ENCODE results near the gene SLC7A6.

The SLC7A6 gene

GRCh38 chr16:68310774-68311511 lies 46.6 kb downstream of the SLC7A6 start, which contains the start of the genes PRMT7 and SLC7A6OS:
TSS of gene PRMT7 (plus strand) at chr16:68311019. CDS start at chr16:68315980, 4,961 bp downstream.
TSS of gene SLC7A6OS (minus strand) at chr16:68310946. CDS start at chr16:68310926, 20 bp downstream.
- peak; percentile 91 for DNase-seq

GRCh38 chr16:68313116-68313515 lies 48.8 kb downstream of the SLC7A6 start:
- no peak for DNase-seq

- DNase-seq, result no peak
Measured at GRCh38 chr16:68319185-68319908, 55.0 kb downstream of the SLC7A6 start.

- DNase-seq, result no peak
Measured at GRCh38 chr16:68324336-68324735, 60.0 kb downstream of the SLC7A6 start.

GRCh38 chr16:68324780-68325357 lies 60.5 kb downstream of the SLC7A6 start:
- no peak for DNase-seq

- peak; percentile 75 for DNase-seq
Measured at GRCh38 chr16:68328151-68328859, 64.0 kb downstream of the SLC7A6 start.

- no peak for DNase-seq
Measured at GRCh38 chr16:68328860-68329390, 64.6 kb downstream of the SLC7A6 start.

- DNase-seq, result no peak
Measured at GRCh38 chr16:68331879-68332410, 67.6 kb downstream of the SLC7A6 start.

- DNase-seq, result no peak
Measured at GRCh38 chr16:68332411-68333121, 68.2 kb downstream of the SLC7A6 start.

GRCh38 chr16:68335175-68335574 lies 70.8 kb downstream of the SLC7A6 start:
- DNase-seq, result no peak

- DNase-seq, result no peak
Measured at GRCh38 chr16:68338326-68339119, 74.2 kb downstream of the SLC7A6 start.

GRCh38 chr16:68339214-68339613 lies 74.9 kb downstream of the SLC7A6 start:
- no peak for DNase-seq

GRCh38 chr16:68342620-68343019 lies 78.3 kb downstream of the SLC7A6 start:
- DNase-seq, result no peak

GRCh38 chr16:68343137-68343536 lies 78.8 kb downstream of the SLC7A6 start:
- no peak for DNase-seq

- no peak for DNase-seq
Measured at GRCh38 chr16:68344252-68344651, 79.9 kb downstream of the SLC7A6 start.

- no peak for DNase-seq
Measured at GRCh38 chr16:68345351-68345810, 81.1 kb downstream of the SLC7A6 start.

GRCh38 chr16:68345958-68346635 lies 81.8 kb downstream of the SLC7A6 start:
- no peak for DNase-seq

GRCh38 chr16:68346892-68347480 lies 82.7 kb downstream of the SLC7A6 start:
- DNase-seq, result no peak

GRCh38 chr16:68347605-68348004 lies 83.3 kb downstream of the SLC7A6 start:
- DNase-seq, result no peak
